HG03342 (cell line): ENCODE data around the gene AOPEP.
"Not testable (repeated sequence)": the region's sequence is repeated elsewhere in the genome, so short reads cannot be mapped to it uniquely, and the experiment has no call there.

Source experiments
- ATAC-seq: cut with Tn5 transposase; IDR thresholded peaks from one replicate; pipeline ENCODE4 v1.9.1; 2021; ENCODE audit warnings: mild to moderate bottlenecking, moderate library complexity; ENCODE audit not compliant: unreplicated experiment

Gene AOPEP

DNA sequence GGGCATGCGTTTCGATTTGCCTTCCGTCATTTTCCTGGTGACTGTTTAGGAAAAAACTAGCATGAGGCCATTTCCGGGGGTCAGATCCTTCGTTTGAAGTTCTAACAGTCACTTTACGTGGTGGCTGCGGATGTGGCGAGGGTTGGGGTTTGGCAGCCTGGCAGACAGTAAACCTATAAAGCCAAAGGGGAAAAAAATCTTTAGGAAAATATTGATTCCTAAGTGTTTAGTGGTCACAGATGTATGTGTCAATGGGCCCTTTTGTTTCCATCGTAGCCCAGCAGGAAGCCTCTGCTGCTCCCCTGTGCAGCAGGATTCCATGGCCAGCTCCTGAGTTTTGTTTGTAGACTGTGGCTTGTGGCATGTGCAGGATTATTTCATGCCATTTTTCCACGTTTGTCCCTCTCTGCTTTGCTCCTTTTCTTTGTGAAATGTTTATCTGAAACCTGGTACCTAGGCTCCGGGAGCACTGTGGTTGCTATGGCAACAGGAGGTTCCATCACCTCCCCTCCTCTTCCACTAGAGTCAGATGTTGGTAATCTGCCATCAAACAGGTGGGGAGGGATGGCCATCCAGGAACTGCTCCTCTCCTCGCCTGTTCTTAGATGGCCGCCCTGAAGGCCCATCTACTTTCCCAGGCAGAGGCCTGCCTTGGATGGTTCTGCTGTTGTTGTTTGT, 202.3 kb downstream of the AOPEP start:
- no peak for ATAC-seq

DNA sequence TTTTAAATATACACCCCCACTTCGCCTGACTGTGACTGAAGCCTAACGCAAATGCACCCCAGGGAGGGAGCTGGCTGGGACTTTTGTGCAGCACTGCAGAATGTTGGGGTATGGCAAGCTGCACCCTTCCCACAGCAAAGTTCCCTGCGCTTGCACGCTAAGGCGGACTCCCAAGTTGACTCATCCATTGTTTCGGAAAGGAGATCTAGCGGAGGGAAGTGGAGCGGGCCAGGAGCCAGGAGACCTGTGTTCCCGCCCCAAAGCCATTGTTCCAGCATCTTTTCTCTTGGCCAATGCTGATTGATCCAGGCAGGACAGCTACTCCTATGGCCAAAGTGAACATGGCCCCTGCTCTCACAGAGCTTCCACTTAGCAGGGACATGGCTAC, 202.9 kb downstream of the AOPEP start:
- ATAC-seq = no peak

- ATAC-seq = no peak
Observed at GRCh38 chr9:94931036-94931633, 204.6 kb downstream of the AOPEP start.

GRCh38 chr9:94931740-94932139, 205.2 kb downstream of the AOPEP start:
- ATAC-seq = no peak

- ATAC-seq = no peak
Observed at GRCh38 chr9:94932652-94933510, 206.4 kb downstream of the AOPEP start.

GRCh38 chr9:94933511-94933828, 207.0 kb downstream of the AOPEP start:
- ATAC-seq = no peak

GRCh38 chr9:94934816-94935328, 208.4 kb downstream of the AOPEP start:
- ATAC-seq = no peak

- no peak for ATAC-seq
Observed at GRCh38 chr9:94935396-94935795, 208.9 kb downstream of the AOPEP start.

GRCh38 chr9:94936419-94936818, 209.9 kb downstream of the AOPEP start:
- ATAC-seq = no peak

- no peak for ATAC-seq
Observed at GRCh38 chr9:94937214-94937903, 210.9 kb downstream of the AOPEP start.

GRCh38 chr9:94938384-94938783, 211.9 kb downstream of the AOPEP start:
- no peak for ATAC-seq

- ATAC-seq = not testable (repeated sequence)
Observed at GRCh38 chr9:94940296-94940695, 213.8 kb downstream of the AOPEP start.

DNA sequence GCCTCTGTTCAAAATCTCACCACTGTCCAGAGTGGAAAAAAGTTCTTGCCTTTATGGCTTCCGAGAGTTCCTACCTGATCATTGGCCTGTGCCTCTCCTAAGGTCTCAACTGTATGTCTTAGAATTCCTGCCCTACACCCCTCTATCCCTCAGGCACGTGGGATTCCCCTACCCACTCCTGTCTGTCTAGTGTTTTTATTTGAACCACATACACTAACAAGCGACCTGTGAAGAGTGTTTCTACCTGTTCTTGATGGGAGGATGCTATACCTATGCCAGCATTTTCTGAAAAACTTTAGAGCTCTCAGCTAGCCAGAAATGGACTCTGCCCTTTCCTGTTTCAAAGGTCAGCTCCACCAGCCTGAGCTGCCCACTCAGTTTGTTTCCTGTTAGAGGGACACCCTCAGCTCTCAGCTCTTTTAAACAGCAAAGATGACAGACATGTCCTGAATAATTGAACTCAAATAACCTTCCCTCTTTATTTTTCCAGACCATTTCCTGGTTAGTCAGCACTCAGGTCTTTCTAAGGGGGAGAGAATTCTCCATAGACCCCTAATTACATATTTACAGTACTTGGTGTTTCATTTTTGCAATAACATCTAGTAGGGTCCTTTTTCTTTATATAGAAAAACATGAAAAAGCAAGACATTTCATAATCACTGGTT, 214.8 kb downstream of the AOPEP start:
- no peak for ATAC-seq

GRCh38 chr9:94944626-94945025, 218.1 kb downstream of the AOPEP start:
- no peak for ATAC-seq

GRCh38 chr9:94945197-94946144, 219.0 kb downstream of the AOPEP start:
- no peak for ATAC-seq

DNA sequence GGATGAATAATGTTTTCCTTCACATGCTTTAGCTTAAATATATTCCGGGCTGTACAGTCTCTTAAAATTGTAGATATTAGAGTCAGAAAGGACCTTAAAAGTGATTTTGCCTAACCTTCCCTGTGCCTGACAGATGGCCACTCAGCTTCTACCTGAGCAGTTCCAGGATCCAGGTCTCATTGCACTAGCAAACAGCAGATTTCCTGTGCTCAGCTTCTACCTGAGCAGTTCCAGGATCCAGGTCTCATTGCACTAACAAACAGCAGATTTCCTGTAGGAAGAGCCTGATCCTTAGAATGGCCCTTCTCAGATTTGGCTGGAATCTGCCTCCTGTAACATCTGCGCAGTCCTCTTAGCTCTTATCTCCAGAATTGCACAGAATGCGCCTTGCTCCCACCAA, 219.8 kb downstream of the AOPEP start:
- ATAC-seq = no peak

DNA sequence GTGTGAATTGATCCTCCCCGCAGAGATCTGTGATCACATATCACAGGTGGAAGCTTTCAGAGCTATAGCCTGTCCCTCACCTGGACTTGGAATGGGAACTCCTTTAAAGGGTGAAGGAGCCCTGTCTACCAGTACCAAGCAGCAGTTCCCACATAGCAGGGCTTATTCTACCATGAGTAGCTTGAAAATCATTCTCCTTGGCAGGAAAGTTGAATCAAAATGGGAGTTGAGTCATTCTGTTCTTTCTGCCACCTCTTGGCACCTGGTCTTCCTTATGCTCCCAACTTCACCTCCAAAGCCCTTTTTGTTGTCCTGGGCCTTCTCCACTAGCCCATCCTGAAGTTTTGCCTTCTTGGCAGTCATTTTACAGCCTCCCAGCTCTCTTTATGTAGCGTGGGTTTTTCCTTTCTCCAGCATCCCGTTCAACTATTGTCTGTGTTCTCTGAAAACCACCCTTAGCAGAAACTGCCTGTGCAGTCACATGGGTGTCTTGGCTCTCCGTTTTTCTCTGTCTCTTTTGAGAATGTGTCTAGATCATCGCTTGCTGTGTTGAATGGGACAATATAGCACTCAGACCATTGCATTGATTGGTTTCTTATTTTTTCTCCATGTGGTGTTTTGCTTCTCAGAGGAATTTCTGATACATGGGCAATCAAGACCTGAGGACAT, 222.2 kb downstream of the AOPEP start:
- no peak for ATAC-seq

DNA sequence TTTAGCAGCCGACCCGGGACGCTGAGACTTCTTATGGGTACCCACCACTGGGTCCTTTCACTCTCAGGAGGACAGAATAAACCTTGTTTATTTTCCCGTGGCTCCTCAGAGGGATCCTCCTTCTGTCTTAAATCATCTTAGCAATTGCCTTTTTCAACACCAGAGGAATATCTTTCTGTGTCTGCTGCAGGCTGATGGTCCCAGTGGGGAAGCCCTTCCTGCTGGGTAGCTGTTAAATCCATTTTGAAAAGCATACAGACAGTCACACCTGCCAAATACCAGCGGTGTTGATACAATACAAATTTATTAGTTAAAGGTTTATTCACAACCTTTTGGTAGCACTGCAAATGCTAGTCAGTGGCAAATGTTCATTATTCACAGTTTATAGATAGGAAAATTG, 222.9 kb downstream of the AOPEP start:
- ATAC-seq = no peak

DNA sequence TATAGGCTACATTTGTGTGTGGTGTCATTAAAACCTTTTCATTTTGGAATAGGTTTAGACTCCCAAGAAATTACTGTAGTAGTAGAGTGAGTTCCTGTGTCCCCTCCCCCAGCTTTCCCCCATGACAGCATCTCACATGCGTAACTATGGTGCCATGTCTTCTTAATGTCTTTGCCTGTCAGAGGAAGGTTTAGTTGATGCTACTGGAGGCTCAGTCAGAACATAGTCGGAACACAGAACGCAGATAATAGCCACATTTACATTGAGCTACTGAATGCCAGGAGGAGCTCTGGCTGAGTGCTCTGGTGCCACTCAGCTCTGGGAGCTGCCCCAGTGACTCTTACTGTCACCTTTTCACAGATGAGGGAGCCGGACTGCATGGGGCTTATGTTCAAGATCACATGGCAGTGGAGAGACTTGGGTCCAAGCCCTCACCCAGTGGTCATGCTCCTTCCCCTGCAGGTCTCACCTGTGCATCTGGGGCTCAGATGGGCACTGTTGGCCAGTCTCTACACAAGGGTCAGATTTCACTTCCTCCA, 223.6 kb downstream of the AOPEP start:
- ATAC-seq = no peak
